BJ (cell line): ENCODE measurements around the gene DOCK11. TPM values are rescaled to one million over a fixed set of nuclear protein-coding genes. Genes with fewer than 3 reads are reported as not detected.
"Not testable (repeated sequence)": the region's sequence is repeated elsewhere in the genome, so short reads cannot be mapped to it uniquely, and the experiment has no call there.

ENCODE experiments used
- CTCF ChIA-PET: fragments of 350-600 bp; formaldehyde crosslinking; extraction: SDS; loops from one replicate; lab custom pipeline; 2021; ENCODE audit warnings: antibody characterized with exemption, inconsistent platforms; lab: Yijun Ruan, JAX
- POLR2A ChIA-PET: fragments of 300-600 bp; sonication (Branson Sonifier 250); formaldehyde crosslinking; extraction: SDS; loops from one replicate; lab custom pipeline; 2021; ENCODE audit warnings: antibody characterized with exemption; lab: Charles Lee
- DNase-seq: peaks from one replicate; pipeline ENCODE4 v3.0.0-alpha.2; 2011; ENCODE audit warnings: low read depth
- H3K27me3 ChIP-seq: 2 replicates; pipeline ENCODE4 v1.6.0; 2011; ENCODE audit warnings: low read length; ENCODE audit not compliant: control insufficient read depth, insufficient read depth
- H3K36me3 ChIP-seq: 2 replicates; pipeline ENCODE4 v1.5.1; 2011; ENCODE audit warnings: low read length; ENCODE audit not compliant: control insufficient read depth, insufficient read depth
- H3K4me3 ChIP-seq: 2 replicates; pipeline ENCODE4 v1.5.1; 2011; ENCODE audit warnings: low read depth, mild to moderate bottlenecking, control low read depth, low read length
- polyA plus RNA-seq: library from polyadenylated mRNA; depleted of rRNA; stranded (reverse); fragments of >200 nt; gene quantifications from 2 replicates; pipeline ENCODE4 v1.2.3, GENCODE V29; 2011
- TF ChIP-seq, protein P1 (sequence below): IDR thresholded peaks from 2 replicates; pipeline ENCODE4 v1.5.1; 2011; ENCODE audit warnings: low read depth, mild to moderate bottlenecking, control low read depth, inconsistent platforms, low read length, moderate library complexity; ENCODE audit not compliant: insufficient read depth

Gene DOCK11
- polyA plus RNA-seq, 1 experiment: 10.3 TPM

DNA sequence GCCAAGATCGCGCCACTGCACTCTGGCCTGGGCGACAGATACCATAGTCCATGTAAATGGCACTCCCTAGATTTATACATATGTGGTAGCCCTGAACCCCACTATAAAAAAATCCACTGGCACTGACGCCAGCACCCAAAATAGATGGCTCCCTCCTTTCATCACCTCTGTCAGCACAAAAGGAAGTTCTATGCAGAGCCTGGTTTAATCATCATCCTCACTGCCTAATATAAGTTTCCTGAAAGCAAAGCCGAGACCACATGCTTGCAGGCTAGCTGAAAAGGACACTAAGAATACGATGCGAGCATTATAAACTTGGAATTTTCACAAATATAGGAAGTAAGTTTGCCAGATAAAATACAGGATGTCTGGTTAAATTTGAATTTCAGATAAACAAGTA is 27.5 kb upstream of the DOCK11 start:
- CTCF ChIA-PET: interaction anchor here (1.0 to 2.0 kb wide), 3 partner anchors 9 to 134 kb away, joined by 3 to 7 read pairs (median 4); no protein-coding TSS in a partner anchor
- no peaks in the 10 kb centered on the region for H3K36me3 ChIP-seq
- TF ChIP-seq, protein P1, sequence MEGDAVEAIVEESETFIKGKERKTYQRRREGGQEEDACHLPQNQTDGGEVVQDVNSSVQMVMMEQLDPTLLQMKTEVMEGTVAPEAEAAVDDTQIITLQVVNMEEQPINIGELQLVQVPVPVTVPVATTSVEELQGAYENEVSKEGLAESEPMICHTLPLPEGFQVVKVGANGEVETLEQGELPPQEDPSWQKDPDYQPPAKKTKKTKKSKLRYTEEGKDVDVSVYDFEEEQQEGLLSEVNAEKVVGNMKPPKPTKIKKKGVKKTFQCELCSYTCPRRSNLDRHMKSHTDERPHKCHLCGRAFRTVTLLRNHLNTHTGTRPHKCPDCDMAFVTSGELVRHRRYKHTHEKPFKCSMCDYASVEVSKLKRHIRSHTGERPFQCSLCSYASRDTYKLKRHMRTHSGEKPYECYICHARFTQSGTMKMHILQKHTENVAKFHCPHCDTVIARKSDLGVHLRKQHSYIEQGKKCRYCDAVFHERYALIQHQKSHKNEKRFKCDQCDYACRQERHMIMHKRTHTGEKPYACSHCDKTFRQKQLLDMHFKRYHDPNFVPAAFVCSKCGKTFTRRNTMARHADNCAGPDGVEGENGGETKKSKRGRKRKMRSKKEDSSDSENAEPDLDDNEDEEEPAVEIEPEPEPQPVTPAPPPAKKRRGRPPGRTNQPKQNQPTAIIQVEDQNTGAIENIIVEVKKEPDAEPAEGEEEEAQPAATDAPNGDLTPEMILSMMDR: no peak
- H3K27me3 ChIP-seq: no peaks in the 10 kb centered on the region
- H3K4me3 ChIP-seq: no peak overlapping the region
- DNase-seq: no peak
- POLR2A ChIA-PET: no interaction called here

- H3K4me3 ChIP-seq, DNase-seq, H3K36me3 ChIP-seq, H3K27me3 ChIP-seq, POLR2A ChIA-PET: not testable (repeated sequence)
- CTCF ChIA-PET: interaction anchor here (2.1 kb wide), 1 partner anchor 11 kb away, joined by 6 read pairs; no protein-coding TSS in a partner anchor
These were observed 24.8 kb upstream of the DOCK11 start for GRCh38 chrX:118470721-118471347.

GRCh38 chrX:118474586-118474985 is 21.0 kb upstream of the DOCK11 start:
- Histone ChIP-seq H3K36me3 (no peaks in the 10 kb centered on the region), H3K27me3 (no peaks in the 10 kb centered on the region), H3K4me3 (no peak overlapping the region)
- POLR2A ChIA-PET: interaction anchor here (1.2 kb wide), 1 partner anchor 126 kb away, joined by 5 read pairs; no protein-coding TSS in a partner anchor
- CTCF ChIA-PET: no interaction called here
- no peak for DNase-seq
- TF ChIP-seq, protein P1: no peak

GRCh38 chrX:118475903-118476302 is 19.7 kb upstream of the DOCK11 start:
- CTCF ChIA-PET: no interaction called here
- no peak overlapping the region for H3K4me3 ChIP-seq
- TF ChIP-seq, protein P1: no peak
- DNase-seq: no peak
- H3K36me3 ChIP-seq: no peaks in the 10 kb centered on the region
- no peaks in the 10 kb centered on the region for H3K27me3 ChIP-seq
- POLR2A ChIA-PET: interaction anchor here (0.5 kb wide), 1 partner anchor 77 kb away, joined by 3 read pairs; no protein-coding TSS in a partner anchor

- ChIA-PET POLR2A (no interaction called here), CTCF (interaction anchor here (1.0 kb wide), 1 partner anchor 12 kb away, joined by 3 read pairs; no protein-coding TSS in a partner anchor)
- DNase-seq: no peak
- Histone ChIP-seq H3K36me3 (no peaks in the 10 kb centered on the region), H3K27me3 (no peaks in the 10 kb centered on the region), H3K4me3 (no peak overlapping the region)
- TF ChIP-seq, protein P1: no peak
These were observed 15.4 kb upstream of the DOCK11 start for GRCh38 chrX:118480172-118480571.

DNA sequence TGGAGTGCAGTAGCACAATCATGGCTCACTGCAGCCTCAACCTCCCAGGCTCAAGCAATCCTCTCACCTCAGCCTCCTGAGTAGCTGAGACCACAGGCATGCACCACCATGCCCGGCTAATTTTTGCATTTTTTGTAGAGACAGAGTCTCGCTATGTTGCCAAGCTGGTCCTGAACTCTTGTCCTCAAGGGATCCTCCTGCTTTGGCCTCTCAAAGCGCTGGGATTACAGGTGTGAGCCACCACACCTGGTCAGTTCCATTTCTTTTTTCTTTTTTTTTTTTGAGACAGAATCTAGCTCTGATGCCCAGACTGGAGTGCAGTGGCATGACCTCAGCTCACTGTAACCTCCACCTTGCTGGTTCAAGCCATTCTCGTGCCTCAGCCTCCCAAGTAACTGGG is 13.2 kb upstream of the DOCK11 start:
- POLR2A ChIA-PET, H3K27me3 ChIP-seq, DNase-seq, H3K4me3 ChIP-seq, H3K36me3 ChIP-seq, CTCF ChIA-PET: not testable (repeated sequence)
